ENCODE data around the gene TTC7B.

DNA sequence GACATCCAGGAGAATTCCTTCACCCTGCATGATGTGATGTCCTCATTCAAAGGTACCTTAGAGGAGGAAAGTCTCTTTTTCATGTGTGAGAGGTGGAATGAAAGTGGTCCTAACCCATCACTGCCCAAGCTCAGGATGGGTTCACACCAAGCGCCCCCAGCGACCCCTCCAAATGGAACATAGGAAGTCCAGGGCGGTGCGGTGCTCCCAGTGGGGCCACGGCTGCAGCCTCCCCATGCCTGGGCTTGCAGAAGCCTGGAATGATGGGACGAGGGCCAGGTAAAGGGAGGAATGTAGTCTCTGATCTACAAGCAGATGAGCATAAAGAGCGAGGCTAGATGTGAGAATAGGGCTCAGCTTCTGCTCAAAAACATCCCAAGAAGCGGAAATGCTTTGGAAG is 196.3 kb downstream of the TTC7B start:
- TF ChIP-seq EZH2 (IDR thresholded peaks at IDR 0.05; ENCODE audit: borderline replicate concordance, low read depth, low read length, severe bottlenecking) = no peak
- TF ChIP-seq, protein P1, sequence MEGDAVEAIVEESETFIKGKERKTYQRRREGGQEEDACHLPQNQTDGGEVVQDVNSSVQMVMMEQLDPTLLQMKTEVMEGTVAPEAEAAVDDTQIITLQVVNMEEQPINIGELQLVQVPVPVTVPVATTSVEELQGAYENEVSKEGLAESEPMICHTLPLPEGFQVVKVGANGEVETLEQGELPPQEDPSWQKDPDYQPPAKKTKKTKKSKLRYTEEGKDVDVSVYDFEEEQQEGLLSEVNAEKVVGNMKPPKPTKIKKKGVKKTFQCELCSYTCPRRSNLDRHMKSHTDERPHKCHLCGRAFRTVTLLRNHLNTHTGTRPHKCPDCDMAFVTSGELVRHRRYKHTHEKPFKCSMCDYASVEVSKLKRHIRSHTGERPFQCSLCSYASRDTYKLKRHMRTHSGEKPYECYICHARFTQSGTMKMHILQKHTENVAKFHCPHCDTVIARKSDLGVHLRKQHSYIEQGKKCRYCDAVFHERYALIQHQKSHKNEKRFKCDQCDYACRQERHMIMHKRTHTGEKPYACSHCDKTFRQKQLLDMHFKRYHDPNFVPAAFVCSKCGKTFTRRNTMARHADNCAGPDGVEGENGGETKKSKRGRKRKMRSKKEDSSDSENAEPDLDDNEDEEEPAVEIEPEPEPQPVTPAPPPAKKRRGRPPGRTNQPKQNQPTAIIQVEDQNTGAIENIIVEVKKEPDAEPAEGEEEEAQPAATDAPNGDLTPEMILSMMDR (IDR thresholded peaks at IDR 0.05; ENCODE audit: borderline replicate concordance, extremely low read depth, low read length, poor library complexity, severe bottlenecking) = no peak
